Measurements from ENCODE around the gene CBFA2T3. TPM values are rescaled to one million over a fixed set of nuclear protein-coding genes. Genes with fewer than 3 reads are reported as not detected.
A peak's percentile ranks its signal among the peaks of the same experiment; 100 is the strongest.
"Not testable (repeated sequence)": the region's sequence is repeated elsewhere in the genome, so short reads cannot be mapped to it uniquely, and the experiment has no call there.

The CBFA2T3 gene
- total RNA-seq, 1 experiment from 2014 or later = 13.7 TPM

GRCh38 chr16:89018282-89019158, 41.5 kb upstream of the CBFA2T3 start:
- Histone ChIP-seq H3K4me3 (ENCODE audit: low read depth in 2 of 2, low read length in 2 of 2) (peak overlapping the region in 1 of 2 experiments; percentile 16; a peak in 2 of 4 replicates), H3K4me1 (ENCODE audit: control insufficient read depth, insufficient read depth, low read length) (no peaks in the 10 kb centered on the region), H3K36me3 (ENCODE audit: control insufficient read depth, insufficient read depth, low read length) (no peaks in the 10 kb centered on the region), H3K27me3 (ENCODE audit: control insufficient read depth, insufficient read depth, low read length) (no peaks in the 10 kb centered on the region), H3K27ac (ENCODE audit: low read length) (no peak overlapping the region), H3K9me3 (ENCODE audit: control insufficient read depth, insufficient read depth, low read depth, low read length) (no peaks in the 10 kb centered on the region)
- TF ChIP-seq POLR2AphosphoS5 (IDR thresholded peaks at IDR 0.05; ENCODE audit: low read depth, low read length) (no peak), CTCF (IDR thresholded peaks at IDR 0.05) (no peak), SIN3A (IDR thresholded peaks at IDR 0.05; ENCODE audit: borderline replicate concordance, insufficient read depth, low read depth, low read length) (no peak), TCF7L2 (IDR thresholded peaks at IDR 0.05; ENCODE audit: low read depth, low read length) (no peak), REST (IDR thresholded peaks at IDR 0.05; ENCODE audit: insufficient read depth in 1 of 2, low read depth in 2 of 2, low read length in 1 of 2) (no peak)
- ChIA-PET POLR2A (no interaction called here), CTCF (interaction anchor here (0.7 kb wide), 1 partner anchor 122 kb away, joined by 9 read pairs; no protein-coding TSS in a partner anchor)
- peak; percentile 40; the same call in 1 of the 2 replicates for ATAC-seq
- no peak for DNase-seq (ENCODE audit: low read depth, low spot score)
- in situ Hi-C loops (cut with HindIII; ENCODE audit: low pct_unique_long_range_greater_than_20kb, low sequenced_read_pairs) (no loop called here), intact Hi-C loops (cut with micrococcal nuclease; ENCODE audit: unreplicated experiment) (no loop called here)
- BruUV-seq (replicated peaks) = no TSS peak

- no TSS peak for BruUV-seq (replicated peaks)
- Histone ChIP-seq H3K4me1 (ENCODE audit: control insufficient read depth, insufficient read depth, low read length) (no peaks in the 10 kb centered on the region), H3K4me3 (ENCODE audit: low read depth in 2 of 2, low read length in 2 of 2) (peak overlapping the region in 1 of 2 experiments; percentile 16; a peak in 2 of 4 replicates), H3K9me3 (ENCODE audit: control insufficient read depth, insufficient read depth, low read depth, low read length) (no peaks in the 10 kb centered on the region), H3K36me3 (ENCODE audit: control insufficient read depth, insufficient read depth, low read length) (no peaks in the 10 kb centered on the region), H3K27me3 (ENCODE audit: control insufficient read depth, insufficient read depth, low read length) (no peaks in the 10 kb centered on the region), H3K27ac (ENCODE audit: low read length) (no peak overlapping the region)
- POLR2A ChIA-PET = no interaction called here
- intact Hi-C loops (cut with micrococcal nuclease; ENCODE audit: unreplicated experiment) (no loop called here), in situ Hi-C loops (cut with HindIII; ENCODE audit: low pct_unique_long_range_greater_than_20kb, low sequenced_read_pairs) (no loop called here)
- TF ChIP-seq CTCF (IDR thresholded peaks at IDR 0.05) = no peak
- TF ChIP-seq REST (IDR thresholded peaks at IDR 0.05; ENCODE audit: insufficient read depth in 1 of 2, low read depth in 2 of 2, low read length in 1 of 2) = no peak
- TF ChIP-seq TCF7L2 (IDR thresholded peaks at IDR 0.05; ENCODE audit: low read depth, low read length) = no peak
- no peak for TF ChIP-seq SIN3A (IDR thresholded peaks at IDR 0.05; ENCODE audit: borderline replicate concordance, insufficient read depth, low read depth, low read length)
- TF ChIP-seq POLR2AphosphoS5 (IDR thresholded peaks at IDR 0.05; ENCODE audit: low read depth, low read length) = no peak
- ATAC-seq (peak; percentile 55; the same call in 1 of the 2 replicates), DNase-seq (ENCODE audit: low read depth, low spot score) (no peak)
- CTCF ChIA-PET = no interaction called here
Observed at GRCh38 chr16:89017543-89018281, 40.7 kb upstream of the CBFA2T3 start.

- ATAC-seq; H3K27me3 ChIP-seq (ENCODE audit: control insufficient read depth, insufficient read depth, low read length); in situ Hi-C loops (cut with HindIII; ENCODE audit: low pct_unique_long_range_greater_than_20kb, low sequenced_read_pairs); DNase-seq (ENCODE audit: low read depth, low spot score); H3K4me3 ChIP-seq (ENCODE audit: low read depth in 2 of 2, low read length in 2 of 2); H3K9me3 ChIP-seq (ENCODE audit: control insufficient read depth, insufficient read depth, low read depth, low read length); intact Hi-C loops (cut with micrococcal nuclease; ENCODE audit: unreplicated experiment); H3K27ac ChIP-seq (ENCODE audit: low read length); H3K36me3 ChIP-seq (ENCODE audit: control insufficient read depth, insufficient read depth, low read length); POLR2A ChIA-PET; H3K4me1 ChIP-seq (ENCODE audit: control insufficient read depth, insufficient read depth, low read length); BruUV-seq (replicated peaks): not testable (repeated sequence)
- CTCF ChIA-PET = interaction anchor here (0.6 kb wide), 1 partner anchor 36 kb away, joined by 3 read pairs; no protein-coding TSS in a partner anchor
Observed at GRCh38 chr16:89016561-89016960, 39.6 kb upstream of the CBFA2T3 start.
